Transverse colon (tissue), 4 donors: Measurements from ENCODE around the gene MCF2L2. TPM values are rescaled to one million over a fixed set of nuclear protein-coding genes. Genes with fewer than 3 reads are reported as not detected.

Experiments used
- DNase-seq: peaks from one replicate; pipeline ENCODE4 v3.0.0-alpha.2; 2019
- H3K27ac ChIP-seq, 4 donors: fragments of 200-600 bp; sonication (generic); 2 replicates each; pipeline ENCODE4 v1.5.1; 2016 to 2018; ENCODE audit warnings: inconsistent platforms in 4 of 4
- H3K27me3 ChIP-seq: fragments of 200-600 bp; sonication (generic); 2 replicates; pipeline ENCODE4 v1.5.1; 2017; ENCODE audit warnings: inconsistent platforms
- H3K36me3 ChIP-seq, 4 donors: fragments of 200-600 bp; sonication (generic); 2 replicates each; pipeline ENCODE4 v1.5.1; 2017 to 2019; ENCODE audit warnings: inconsistent platforms in 4 of 4
- H3K4me1 ChIP-seq, 4 donors: fragments of 200-600 bp; sonication (generic); 2 replicates each; pipeline ENCODE4 v1.5.1; 2017 to 2020; ENCODE audit warnings: inconsistent platforms in 4 of 4
- H3K4me3 ChIP-seq, 4 donors: fragments of 200-600 bp; sonication (generic); 1 replicate in 1 of 4; 2 replicates in 3 of 4; pipeline versions ENCODE4 v1.5.1 to v1.6.1; 2017 to 2019; ENCODE audit warnings: inconsistent platforms in 4 of 4
- H3K9me3 ChIP-seq, 2 donors: fragments of 200-600 bp; sonication (generic); 2 replicates each; pipeline ENCODE4 v1.5.1; 2017 to 2019; ENCODE audit warnings: inconsistent platforms in 2 of 2
- CTCF ChIP-seq, 5 experiments: fragments of 200-600 bp in 3 of 5; fragments of 450-650 bp in 2 of 5; sonication (generic) in 3 of 5; IDR thresholded peaks; 1 replicate in 2 of 5; 2 replicates in 3 of 5; pipeline ENCODE4 v1.5.1; 2016 to 2017; ENCODE audit warnings: antibody characterized with exemption in 5 of 5, inconsistent platforms in 3 of 5, mild to moderate bottlenecking in 2 of 5, moderate library complexity in 1 of 5
- EP300 ChIP-seq: sonication (generic); formaldehyde crosslinking; IDR thresholded peaks from one replicate; pipeline ENCODE4 v1.6.1; 2017; ENCODE audit warnings: antibody characterized with exemption, low read depth
- POLR2A ChIP-seq: fragments of 450-650 bp; IDR thresholded peaks from one replicate; pipeline ENCODE4 v1.6.1; 2016; ENCODE audit warnings: antibody characterized with exemption, mild to moderate bottlenecking, moderate library complexity
- POLR2AphosphoS5 ChIP-seq, 3 donors: sonication (generic); formaldehyde crosslinking; IDR thresholded peaks; one replicate each; pipeline ENCODE4 v1.6.1; 2016; ENCODE audit warnings: antibody characterized with exemption in 3 of 3
- WGBS, 2 donors: methylation state at CpG; one replicate each; pipeline ENCODE4 v1.1.5; 2018; ENCODE audit warnings: low coverage in 1 of 2; 5-methylcytosine and 5-hydroxymethylcytosine counted together
- in situ Hi-C, 4 donors: fragments of 200-750 bp; cut with MboI; loops; one replicate each; pipeline versions ENCODE4 v1.15.0 to v1.15.1; 2017; ENCODE audit warnings: low sequenced_read_pairs in 3 of 4, low pct_ligation_motif_present in 1 of 4, low pct_unique_long_range_greater_than_20kb in 1 of 4
- intact Hi-C: fragments of 100-400 bp; cut with DNase I; formaldehyde crosslinking; loops from one replicate; pipeline ENCODE4 v1.15.1; 2023; ENCODE audit warnings: low total_unique reads
- total RNA-seq, 4 donors: library from RNA; depleted of rRNA; stranded (reverse); fragments of >200 nt; gene quantifications; one replicate each; pipeline ENCODE4 v1.1.0, GENCODE V29; 2016

MCF2L2 gene
- total RNA-seq, 4 donors from 2014 or later, result 0.20 to 3.7 (median 2.0) TPM

DNA sequence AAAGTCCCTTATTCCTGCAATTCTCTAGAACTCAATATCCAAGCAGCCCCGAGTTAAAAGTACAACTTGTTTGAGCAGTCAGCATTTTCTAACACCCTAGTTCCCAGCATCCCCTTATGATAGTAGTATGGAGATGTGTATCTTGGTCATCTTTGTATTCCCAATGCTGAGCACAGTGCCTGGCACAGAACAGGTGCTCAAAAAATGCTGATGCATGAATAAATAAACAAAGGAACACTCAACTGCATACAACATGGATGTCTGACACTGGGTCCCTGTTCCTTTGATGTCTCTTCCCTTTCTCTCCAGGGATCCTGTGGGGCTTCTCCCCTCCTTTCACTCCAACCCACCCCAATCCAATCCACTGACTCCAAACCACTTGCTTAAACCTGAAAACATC, 199.2 kb downstream of the MCF2L2 start:
- Histone ChIP-seq H3K4me1 (no peaks in the 10 kb centered on the region), H3K36me3 (no peaks in the 10 kb centered on the region), H3K27ac (no peak overlapping the region), H3K4me3 (no peak overlapping the region), H3K27me3 (no peaks in the 10 kb centered on the region), H3K9me3 (no peaks in the 10 kb centered on the region)
- TF ChIP-seq POLR2AphosphoS5 (IDR thresholded peaks at IDR 0.05), result no peak
- no peak for TF ChIP-seq CTCF (IDR thresholded peaks at IDR 0.05)
- no peak for TF ChIP-seq POLR2A
- 78 to 89% methylated on average over 1 of the region's 1 CpG for WGBS, 2 donors
- intact Hi-C loops (no loop called here), in situ Hi-C loops (no loop called here)
- DNase-seq, result no peak

DNA sequence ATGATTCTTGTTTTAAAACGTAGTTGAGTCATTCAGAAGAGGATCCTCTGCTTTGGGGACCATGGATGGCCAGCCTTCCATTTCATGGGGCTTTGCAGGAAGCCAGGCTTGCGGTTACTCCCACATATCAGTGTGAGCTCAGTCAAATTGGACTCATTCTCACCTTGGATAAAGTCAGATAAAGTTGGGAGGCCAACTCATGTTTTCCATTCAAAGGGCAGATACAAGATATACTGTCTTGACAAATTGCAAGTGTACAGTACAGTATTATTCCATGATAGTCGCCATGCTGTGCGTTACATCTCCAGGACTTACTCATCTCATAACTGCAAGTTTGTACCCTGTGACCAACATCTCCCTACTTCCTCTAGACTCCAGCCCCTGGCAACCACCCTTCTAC, 200.8 kb downstream of the MCF2L2 start:
- Histone ChIP-seq H3K4me3 (no peak overlapping the region), H3K27ac (no peak overlapping the region), H3K36me3 (no peaks in the 10 kb centered on the region), H3K4me1 (no peaks in the 10 kb centered on the region), H3K27me3 (no peaks in the 10 kb centered on the region), H3K9me3 (no peaks in the 10 kb centered on the region)
- TF ChIP-seq EP300 (no peak), POLR2AphosphoS5 (IDR thresholded peaks at IDR 0.05) (no peak), CTCF (IDR thresholded peaks at IDR 0.05) (no peak), POLR2A (no peak)
- intact Hi-C loops, result no loop called here
- DNase-seq, result no peak
- in situ Hi-C loops, result no loop called here
- WGBS, 2 donors, result 84 to 94% methylated on average over 4 of the region's 4 CpGs

GRCh38 chr3:183226333-183226890, 202.0 kb downstream of the MCF2L2 start:
- intact Hi-C loops (no loop called here), in situ Hi-C loops (no loop called here)
- no peaks in the 10 kb centered on the region for H3K27me3 ChIP-seq
- H3K4me1 ChIP-seq, result no peaks in the 10 kb centered on the region
- DNase-seq, result no peak
- no peaks in the 10 kb centered on the region for H3K9me3 ChIP-seq
- H3K27ac ChIP-seq, result no peak overlapping the region
- TF ChIP-seq POLR2A (no peak), POLR2AphosphoS5 (IDR thresholded peaks at IDR 0.05) (no peak), EP300 (no peak), CTCF (IDR thresholded peaks at IDR 0.05) (no peak)
- 48 to 61% methylated on average over 3 to 9 of the region's 9 CpGs for WGBS, 2 donors
- H3K4me3 ChIP-seq, result no peak overlapping the region
- no peaks in the 10 kb centered on the region for H3K36me3 ChIP-seq

GRCh38 chr3:183224180-183224970, 204.0 kb downstream of the MCF2L2 start:
- in situ Hi-C loops (no loop called here), intact Hi-C loops (no loop called here)
- H3K4me3 ChIP-seq, result no peak overlapping the region
- DNase-seq, result no peak
- H3K4me1 ChIP-seq, result no peaks in the 10 kb centered on the region
- TF ChIP-seq EP300 (no peak), POLR2AphosphoS5 (IDR thresholded peaks at IDR 0.05) (no peak), CTCF (IDR thresholded peaks at IDR 0.05) (no peak), POLR2A (no peak)
- H3K9me3 ChIP-seq, result no peaks in the 10 kb centered on the region
- H3K36me3 ChIP-seq, result no peaks in the 10 kb centered on the region
- H3K27ac ChIP-seq, result no peak overlapping the region
- 78 to 87% methylated on average over 5 to 11 of the region's 11 CpGs for WGBS, 2 donors
- H3K27me3 ChIP-seq, result no peaks in the 10 kb centered on the region
